Measurements from ENCODE around the gene ECI2.

ECI2 gene

GRCh38 chr6:4145083-4145482 is 9.7 kb upstream of the ECI2 start:
- no peak overlapping the region for H2AFZ ChIP-seq (ENCODE audit: low read depth, low read length)
- peaks cover 8% of the 10 kb centered on the region for H3K27me3 ChIP-seq (ENCODE audit: insufficient read depth, low read length, poor library complexity)
- H3K9me3 ChIP-seq (ENCODE audit: insufficient read depth, low read length, severe bottlenecking) = no peaks in the 10 kb centered on the region
- no peaks in the 10 kb centered on the region for H3K79me2 ChIP-seq (ENCODE audit: insufficient read depth, low read length)
- no peaks in the 10 kb centered on the region for H3K36me3 ChIP-seq (ENCODE audit: insufficient read depth, low read length)
- no peak overlapping the region for H3K4me2 ChIP-seq (ENCODE audit: insufficient read depth, low read length)
- H4K20me1 ChIP-seq (ENCODE audit: insufficient read depth, low read length) = no peaks in the 10 kb centered on the region
- H3K9ac ChIP-seq (ENCODE audit: low read depth, low read length) = no peak overlapping the region
- no peak overlapping the region for H3K4me3 ChIP-seq (ENCODE audit: low read depth in 1 of 2, low read length in 2 of 2)
- TF ChIP-seq EZH2 (IDR thresholded peaks at IDR 0.05; ENCODE audit: borderline replicate concordance, low read depth, low read length, severe bottlenecking) (no peak), CTCF (IDR thresholded peaks at IDR 0.05; ENCODE audit: borderline replicate concordance, extremely low read depth, low read length, poor library complexity, severe bottlenecking) (no peak)
- no peak for ATAC-seq (ENCODE audit: insufficient read depth, low read depth)
- no peak overlapping the region for H3K27ac ChIP-seq (ENCODE audit: low read length)
- DNase-seq = no peak
- H3K4me1 ChIP-seq (ENCODE audit: insufficient read depth, low read length) = no peaks in the 10 kb centered on the region

- Histone ChIP-seq H3K27me3 (ENCODE audit: insufficient read depth, low read length, poor library complexity) (no peaks in the 10 kb centered on the region), H2AFZ (ENCODE audit: low read depth, low read length) (no peak overlapping the region), H3K36me3 (ENCODE audit: insufficient read depth, low read length) (no peaks in the 10 kb centered on the region; the same call in 1 of the 2 replicates), H3K79me2 (ENCODE audit: insufficient read depth, low read length) (peaks cover 10% of the 10 kb centered on the region), H3K4me1 (ENCODE audit: insufficient read depth, low read length) (peaks cover 13% of the 10 kb centered on the region), H3K9ac (ENCODE audit: low read depth, low read length) (no peak overlapping the region), H3K4me2 (ENCODE audit: insufficient read depth, low read length) (no peak overlapping the region), H3K9me3 (ENCODE audit: insufficient read depth, low read length, severe bottlenecking) (no peaks in the 10 kb centered on the region), H3K27ac (ENCODE audit: low read length) (no peak overlapping the region), H4K20me1 (ENCODE audit: insufficient read depth, low read length) (no peaks in the 10 kb centered on the region), H3K4me3 (ENCODE audit: low read depth in 1 of 2, low read length in 2 of 2) (no peak overlapping the region)
- DNase-seq (no peak), ATAC-seq (ENCODE audit: insufficient read depth, low read depth) (no peak)
- TF ChIP-seq CTCF (IDR thresholded peaks at IDR 0.05; ENCODE audit: borderline replicate concordance, extremely low read depth, low read length, poor library complexity, severe bottlenecking) (no peak), EZH2 (IDR thresholded peaks at IDR 0.05; ENCODE audit: borderline replicate concordance, low read depth, low read length, severe bottlenecking) (no peak)
These were observed 3.9 kb upstream of the ECI2 start for GRCh38 chr6:4139272-4139671.

GRCh38 chr6:4138186-4138585 is 2.8 kb upstream of the ECI2 start:
- DNase-seq (no peak), ATAC-seq (ENCODE audit: insufficient read depth, low read depth) (no peak)
- H3K79me2 ChIP-seq (ENCODE audit: insufficient read depth, low read length) = peaks cover 20% of the 10 kb centered on the region
- no peak overlapping the region for H2AFZ ChIP-seq (ENCODE audit: low read depth, low read length)
- no peak for TF ChIP-seq EZH2 (IDR thresholded peaks at IDR 0.05; ENCODE audit: borderline replicate concordance, low read depth, low read length, severe bottlenecking)
- TF ChIP-seq CTCF (IDR thresholded peaks at IDR 0.05; ENCODE audit: borderline replicate concordance, extremely low read depth, low read length, poor library complexity, severe bottlenecking) = no peak
- no peaks in the 10 kb centered on the region for H3K9me3 ChIP-seq (ENCODE audit: insufficient read depth, low read length, severe bottlenecking)
- H3K4me1 ChIP-seq (ENCODE audit: insufficient read depth, low read length) = peaks cover 23% of the 10 kb centered on the region
- no peak overlapping the region for H3K4me2 ChIP-seq (ENCODE audit: insufficient read depth, low read length)
- H3K27me3 ChIP-seq (ENCODE audit: insufficient read depth, low read length, poor library complexity) = no peaks in the 10 kb centered on the region
- H4K20me1 ChIP-seq (ENCODE audit: insufficient read depth, low read length) = peaks cover 3% of the 10 kb centered on the region; the same call in 1 of the 2 replicates
- H3K27ac ChIP-seq (ENCODE audit: low read length) = no peak overlapping the region
- H3K9ac ChIP-seq (ENCODE audit: low read depth, low read length) = no peak overlapping the region
- H3K4me3 ChIP-seq (ENCODE audit: low read depth in 1 of 2, low read length in 2 of 2) = no peak overlapping the region
- H3K36me3 ChIP-seq (ENCODE audit: insufficient read depth, low read length) = no peaks in the 10 kb centered on the region; the same call in 1 of the 2 replicates

All from DND-41 (cell line).